Pancreas (tissue), 10 donors: Measurements from ENCODE around the gene MCRIP1. TPM values are rescaled to one million over a fixed set of nuclear protein-coding genes. Genes with fewer than 3 reads are reported as not detected.

Source experiments
- ATAC-seq, 4 donors: fragments of 200-7000 bp; cut with Tn5 transposase; one replicate each; pipeline versions ENCODE4 v1.8.0 to v1.9.1; 2020; ENCODE audit warnings: mild to moderate bottlenecking in 4 of 4, moderate library complexity in 4 of 4
- DNase-seq, 6 donors: peaks; one replicate each; pipeline ENCODE4 v3.0.0-alpha.2; 2020
- FAIRE-seq: peaks from 2 replicates; lab custom pipeline; 2012; peaks lifted over from hg19 to GRCh38; lab: Jason Lieb, UNC
- H3K27ac ChIP-seq, 4 donors: fragments of 200-600 bp; sonication (generic); 1 replicate in 3 of 4; 2 replicates in 1 of 4; pipeline versions ENCODE4 v1.5.0 to v1.8.0; 2020
- H3K27me3 ChIP-seq, 4 donors: fragments of 200-600 bp; one replicate each; pipeline ENCODE4 v1.8.0; 2021
- H3K36me3 ChIP-seq, 3 donors: fragments of 200-600 bp; sonication (generic) in 1 of 3; one replicate each; pipeline versions ENCODE4 v1.5.0 to v1.8.0; 2020 to 2021
- H3K4me1 ChIP-seq, 3 donors: fragments of 200-600 bp; one replicate each; pipeline ENCODE4 v1.8.0; 2021
- H3K4me3 ChIP-seq, 4 donors: fragments of 200-600 bp; sonication (generic) in 2 of 4; one replicate each; pipeline versions ENCODE4 v1.5.0 to v1.8.0; 2020 to 2021
- H3K9me3 ChIP-seq, 4 donors: fragments of 200-600 bp; one replicate each; pipeline ENCODE4 v1.8.0; 2021
- WGBS, 2 donors: extraction: QIAGEN DNeasy Blood & Tissue Kit; methylation state at CpG; one replicate each; pipeline ENCODE4 v1.1.7; 2013; 5-methylcytosine and 5-hydroxymethylcytosine counted together
- intact Hi-C, 3 donors: fragments of 100-400 bp; cut with DNase I; formaldehyde crosslinking; loops; one replicate each; pipeline versions ENCODE4 v1.11.1 to v1.14.2; 2022
- polyA plus RNA-seq, 2 donors: library from polyadenylated mRNA; stranded (reverse); fragments of 200-250 nt; gene quantifications; one replicate each; pipeline ENCODE4 v1.2.3, GENCODE V29; 2013
- total RNA-seq, 6 donors: library from RNA; stranded (reverse); fragmentation: NEBNext Ultra II Directional in 4 of 6; extraction: Animal tissue kit (Norgen Biotek cat#: 25700) in 4 of 6; gene quantifications; one replicate each; pipeline versions ENCODE4 v1.2.1 to v1.2.4, GENCODE V29; 2021 to 2023
- TF ChIP-seq, protein P1 (sequence below), 4 donors: fragments of 200-600 bp; sonication (generic) in 3 of 4; IDR thresholded peaks; one replicate each; pipeline versions ENCODE4 v1.5.0 to v1.8.0; 2021; ENCODE audit warnings: antibody characterized with exemption in 4 of 4
- donor health status: healthy with polysubstance abuse.
- donor health status: DM: no; HTN: no; CAD: no; lungs with moderate emphysema.
- donor health status: DM: no; HTN: no; CAD: no.
- donor health status: control.
- donor health status: control.
- donor health status: Bipolar disorder and iron deficiency.
- donor health status: DM: yes; HTN: yes; CAD: no.
- donor health status: DM: no; HTN: no; CAD: no.
- donor health status: DM: no; HTN: no; CAD: no.
- donor health status: DM: yes; HTN: yes; CAD: no.

The MCRIP1 gene, protein sequence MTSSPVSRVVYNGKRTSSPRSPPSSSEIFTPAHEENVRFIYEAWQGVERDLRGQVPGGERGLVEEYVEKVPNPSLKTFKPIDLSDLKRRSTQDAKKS
- total RNA-seq (10 to 100 TPM; 28.9 to 64.0 (median 50.2) TPM), polyA plus RNA-seq (100 to 1,000 TPM; 133 to 203 TPM)

DNA sequence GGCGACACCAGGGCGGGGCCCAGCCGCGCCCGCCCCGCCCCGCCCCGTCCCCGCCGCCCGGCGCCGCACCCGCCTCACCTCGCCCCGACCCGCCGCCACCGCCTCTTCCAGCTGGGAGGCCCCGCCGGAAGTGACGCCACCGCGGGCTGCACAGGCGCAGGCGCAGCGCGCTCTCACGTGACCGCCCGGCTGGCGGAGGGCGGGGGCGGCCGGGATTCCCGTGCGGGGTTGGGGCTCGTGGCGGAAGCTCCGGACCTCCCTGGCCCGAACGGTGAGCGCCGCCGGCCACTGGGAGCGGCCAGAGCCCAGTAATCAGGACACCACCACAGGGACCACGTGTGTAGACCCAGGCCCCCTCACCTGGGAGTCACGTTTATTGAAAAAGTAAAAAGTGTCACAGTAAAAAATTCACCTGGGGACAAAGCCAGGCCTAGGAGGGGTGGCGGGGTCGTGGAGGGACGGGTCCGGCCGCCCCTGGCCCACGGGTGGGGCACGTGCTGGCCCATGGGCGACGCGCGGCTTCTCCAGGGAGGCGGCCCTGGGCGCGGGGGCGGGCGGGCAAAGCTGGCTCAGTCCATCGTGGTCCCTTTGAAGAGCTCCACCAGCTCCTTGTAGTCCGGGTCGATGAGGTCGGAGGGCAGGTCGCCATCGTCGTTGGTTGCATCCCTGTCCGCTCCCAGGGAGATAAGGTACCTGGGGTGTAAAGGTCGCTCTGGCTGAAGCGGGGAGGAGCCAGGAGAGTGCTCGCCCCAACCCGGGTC lies at the start of gene MCRIP1:
MCRIP1 (minus strand) TSS at position 132 of the 761 bp plus-strand sequence. CDS start 8,785 bp downstream, outside the sequence.
- TF ChIP-seq, protein P1, sequence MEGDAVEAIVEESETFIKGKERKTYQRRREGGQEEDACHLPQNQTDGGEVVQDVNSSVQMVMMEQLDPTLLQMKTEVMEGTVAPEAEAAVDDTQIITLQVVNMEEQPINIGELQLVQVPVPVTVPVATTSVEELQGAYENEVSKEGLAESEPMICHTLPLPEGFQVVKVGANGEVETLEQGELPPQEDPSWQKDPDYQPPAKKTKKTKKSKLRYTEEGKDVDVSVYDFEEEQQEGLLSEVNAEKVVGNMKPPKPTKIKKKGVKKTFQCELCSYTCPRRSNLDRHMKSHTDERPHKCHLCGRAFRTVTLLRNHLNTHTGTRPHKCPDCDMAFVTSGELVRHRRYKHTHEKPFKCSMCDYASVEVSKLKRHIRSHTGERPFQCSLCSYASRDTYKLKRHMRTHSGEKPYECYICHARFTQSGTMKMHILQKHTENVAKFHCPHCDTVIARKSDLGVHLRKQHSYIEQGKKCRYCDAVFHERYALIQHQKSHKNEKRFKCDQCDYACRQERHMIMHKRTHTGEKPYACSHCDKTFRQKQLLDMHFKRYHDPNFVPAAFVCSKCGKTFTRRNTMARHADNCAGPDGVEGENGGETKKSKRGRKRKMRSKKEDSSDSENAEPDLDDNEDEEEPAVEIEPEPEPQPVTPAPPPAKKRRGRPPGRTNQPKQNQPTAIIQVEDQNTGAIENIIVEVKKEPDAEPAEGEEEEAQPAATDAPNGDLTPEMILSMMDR (IDR thresholded peaks at IDR 0.05), result no peak
- H3K4me1 ChIP-seq, result peaks cover 4 to 9% (median 7%) of the 10 kb centered on the region in 3 donors
- intact Hi-C loops, result no loop called here
- ATAC-seq, result peak; percentile 84 to 91 (median 90)
- H3K4me3 ChIP-seq, result peak within 1 kb of the TSS; percentile 63 to 90 (median 85)
- H3K36me3 ChIP-seq, result no peaks in the 10 kb centered on the region
- 1 to 2% methylated on average over 56 to 76 of the region's 76 CpGs for WGBS, 2 donors
- H3K27ac ChIP-seq, result peak within 1 kb of the TSS; percentile 84 to 95 (median 88)
- H3K27me3 ChIP-seq, result no peaks in the 10 kb centered on the region
- peak; percentile 95 to 99 (median 97) for DNase-seq
- FAIRE-seq, result no peak
- H3K9me3 ChIP-seq, result no peaks in the 10 kb centered on the region

DNA sequence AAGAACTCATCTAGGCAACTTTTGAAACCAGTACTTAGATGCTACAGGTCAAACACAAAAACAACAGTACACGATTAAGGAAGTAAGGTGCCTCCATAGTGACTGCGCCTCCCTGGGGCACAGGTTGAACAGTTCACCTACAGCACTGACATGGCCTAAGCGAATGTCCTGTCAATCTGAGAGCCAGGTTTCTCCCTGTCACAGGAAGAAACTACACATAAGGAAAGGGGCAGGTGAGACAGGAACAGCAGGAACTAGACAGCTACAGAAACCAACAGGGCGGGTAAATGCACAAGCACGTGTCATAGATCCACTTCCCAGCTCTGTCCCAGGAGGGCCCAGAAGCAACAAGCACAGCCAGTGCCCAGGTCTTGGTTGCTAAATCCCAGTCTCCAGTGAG lies 46.0 kb upstream of the MCRIP1 start:
- H3K27ac ChIP-seq, result no peak overlapping the region
- WGBS, 2 donors, result 91% methylated on average over 5 of the region's 5 CpGs
- H3K4me1 ChIP-seq, result no peaks in the 10 kb centered on the region
- no peaks in the 10 kb centered on the region for H3K27me3 ChIP-seq
- H3K4me3 ChIP-seq, result no peak overlapping the region
- intact Hi-C loops, result no loop called here
- ATAC-seq, result no peak
- no peaks in the 10 kb centered on the region for H3K36me3 ChIP-seq
- no peak for DNase-seq
- TF ChIP-seq, protein P1 (IDR thresholded peaks at IDR 0.05), result no peak
- no peaks in the 10 kb centered on the region for H3K9me3 ChIP-seq
- FAIRE-seq, result no peak

DNA sequence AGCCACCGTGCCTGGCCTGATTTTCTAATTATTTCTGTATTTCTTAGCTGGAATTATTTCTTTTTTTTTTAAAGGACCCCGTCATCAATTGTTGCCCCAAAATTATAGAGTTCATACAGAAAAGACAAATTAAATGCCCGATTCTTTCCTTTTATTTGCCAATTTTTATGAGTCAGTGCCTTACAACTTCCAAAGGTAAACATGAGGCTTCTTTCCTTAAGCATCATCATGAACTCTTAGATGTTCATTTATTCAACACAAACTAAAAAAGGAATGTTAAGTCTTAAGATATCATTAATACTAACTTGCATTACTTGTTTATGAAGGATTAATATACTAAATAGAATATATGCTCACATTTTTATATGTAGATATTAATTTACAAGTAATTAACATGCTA lies 45.2 kb upstream of the MCRIP1 start:
- no peaks in the 10 kb centered on the region for H3K9me3 ChIP-seq
- intact Hi-C loops, result no loop called here
- ATAC-seq (no peak), FAIRE-seq (no peak), DNase-seq (no peak)
- TF ChIP-seq, protein P1 (IDR thresholded peaks at IDR 0.05), result no peak
- H3K36me3 ChIP-seq, result no peaks in the 10 kb centered on the region
- no peaks in the 10 kb centered on the region for H3K27me3 ChIP-seq
- H3K4me3 ChIP-seq, result no peak overlapping the region
- WGBS, 2 donors, result 89 to 92% methylated on average over 3 of the region's 3 CpGs
- H3K27ac ChIP-seq, result no peak overlapping the region
- H3K4me1 ChIP-seq, result no peaks in the 10 kb centered on the region

DNA sequence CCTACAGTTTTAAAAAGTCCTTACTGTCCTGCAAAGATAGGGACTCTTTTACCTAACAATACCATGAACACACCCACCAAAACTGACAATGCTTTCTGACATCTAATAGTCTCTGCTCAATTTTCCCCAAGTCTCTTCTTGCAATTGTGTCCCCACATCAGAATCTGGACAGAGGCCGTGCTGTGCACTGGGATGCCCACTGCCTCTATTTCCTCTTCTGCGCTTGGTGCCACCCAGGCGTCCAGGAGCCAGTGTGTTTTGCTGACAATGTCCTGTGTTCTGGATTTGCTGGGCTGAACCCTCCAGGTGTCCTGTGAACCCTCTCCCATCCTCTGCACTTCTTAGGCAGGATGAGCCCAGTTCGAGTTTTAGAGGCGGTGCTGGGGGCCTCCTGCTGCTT lies 44.5 kb upstream of the MCRIP1 start:
- no peak for FAIRE-seq
- H3K36me3 ChIP-seq, result no peaks in the 10 kb centered on the region
- no peak for DNase-seq
- 89 to 90% methylated on average over 5 of the region's 5 CpGs for WGBS, 2 donors
- H3K27ac ChIP-seq, result no peak overlapping the region
- TF ChIP-seq, protein P1 (IDR thresholded peaks at IDR 0.05), result no peak
- peaks cover 0 to 2% (median 0%) of the 10 kb centered on the region in 3 donors for H3K4me1 ChIP-seq
- H3K27me3 ChIP-seq, result no peaks in the 10 kb centered on the region
- intact Hi-C loops, result no loop called here
- no peaks in the 10 kb centered on the region for H3K9me3 ChIP-seq
- no peak overlapping the region for H3K4me3 ChIP-seq
- ATAC-seq, result no peak
